Spinal cord (tissue), 10 donors: ENCODE measurements around the gene RAD51B. TPM values are rescaled to one million over a fixed set of nuclear protein-coding genes. Genes with fewer than 3 reads are reported as not detected.
A peak's percentile ranks its signal among the peaks of the same experiment; 100 is the strongest.

Experiments used
- DNase-seq, 6 donors: peaks; one replicate each; pipeline versions ENCODE4 v3.0.0 to v3.0.0-alpha.2; 2013 to 2015; ENCODE audit warnings: low spot score in 6 of 6, low read depth in 4 of 6
- H3K27ac ChIP-seq: one replicate; pipeline ENCODE4 v1.5.1; 2013; ENCODE audit warnings: low read depth, low read length, control low read depth
- H3K27me3 ChIP-seq: one replicate; pipeline ENCODE4 v1.6.1; 2013; ENCODE audit warnings: low read length; ENCODE audit not compliant: control insufficient read depth, insufficient read depth
- H3K36me3 ChIP-seq: one replicate; pipeline ENCODE4 v1.6.1; 2013; ENCODE audit warnings: low read length; ENCODE audit not compliant: control insufficient read depth, insufficient read depth
- H3K4me1 ChIP-seq: one replicate; pipeline ENCODE4 v1.6.1; 2013; ENCODE audit warnings: low read length; ENCODE audit not compliant: control insufficient read depth, insufficient read depth
- H3K4me3 ChIP-seq: one replicate; pipeline ENCODE4 v1.5.1; 2013; ENCODE audit warnings: low read depth, low read length, control low read depth
- H3K9me3 ChIP-seq: one replicate; pipeline ENCODE4 v1.6.1; 2013; ENCODE audit warnings: low read length; ENCODE audit not compliant: control insufficient read depth, insufficient read depth
- WGBS: methylation state at CpG from one replicate; pipeline ENCODE4 v1.1.5; 2013; ENCODE audit warnings: missing lambda C conversion rate; ENCODE audit not compliant: insufficient coverage; 5-methylcytosine and 5-hydroxymethylcytosine counted together
- polyA plus RNA-seq, 2 donors: library from polyadenylated mRNA; unstranded; fragments of 120-200 nt; gene quantifications; one replicate each; pipeline ENCODE4 v1.2.1, GENCODE V29; 2013; ENCODE audit not compliant: insufficient read length in 2 of 2
- total RNA-seq, 2 donors: library from RNA; depleted of rRNA in 1 of 2; stranded (reverse); fragments of 120-200 nt in 1 of 2; fragments of >200 nt in 1 of 2; gene quantifications; one replicate each; pipeline versions ENCODE4 v1.2.3 to v1.2.4, GENCODE V29; 2013 to 2014
- donor health status: healthy.

Gene RAD51B
- total and polyA plus RNA-seq, 4 donors, result 5.7 to 28.9 (median 14.4) TPM

DNA sequence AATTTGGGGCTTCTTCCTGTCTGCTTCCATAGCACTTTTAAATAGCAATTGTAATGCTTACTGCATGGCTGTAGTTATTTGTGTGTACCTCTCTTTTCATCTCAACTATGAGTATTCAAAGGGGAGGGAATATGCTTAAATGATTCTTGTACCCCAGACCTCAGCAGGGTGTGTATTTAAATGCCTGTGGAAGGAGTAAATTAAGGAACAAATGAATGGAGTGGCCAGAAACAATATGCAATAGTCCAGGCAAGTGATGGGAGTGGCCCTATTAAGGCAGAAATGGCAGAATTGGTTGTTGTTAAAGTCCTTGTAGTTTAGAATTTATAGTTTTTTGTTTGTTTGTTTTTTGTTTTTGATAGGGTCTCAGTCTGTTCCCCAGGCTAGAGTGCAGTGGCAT lies 1.5 kb downstream of the RAD51B start:
- Histone ChIP-seq H3K9me3 (no peaks in the 10 kb centered on the region), H3K27ac (no peak overlapping the region), H3K27me3 (no peaks in the 10 kb centered on the region), H3K4me3 (no peak overlapping the region), H3K4me1 (peaks cover 8% of the 10 kb centered on the region), H3K36me3 (no peaks in the 10 kb centered on the region)
- no peak for DNase-seq

- no peaks in the 10 kb centered on the region for H3K36me3 ChIP-seq
- 96% methylated on average over 5 of the region's 8 CpGs for WGBS
- H3K27ac ChIP-seq, result no peak overlapping the region
- no peak for DNase-seq
- H3K27me3 ChIP-seq, result no peaks in the 10 kb centered on the region
- H3K4me1 ChIP-seq, result no peaks in the 10 kb centered on the region
- no peak overlapping the region for H3K4me3 ChIP-seq
- H3K9me3 ChIP-seq, result no peaks in the 10 kb centered on the region
Measured at GRCh38 chr14:67831113-67831512, 11.5 kb downstream of the RAD51B start.

DNA sequence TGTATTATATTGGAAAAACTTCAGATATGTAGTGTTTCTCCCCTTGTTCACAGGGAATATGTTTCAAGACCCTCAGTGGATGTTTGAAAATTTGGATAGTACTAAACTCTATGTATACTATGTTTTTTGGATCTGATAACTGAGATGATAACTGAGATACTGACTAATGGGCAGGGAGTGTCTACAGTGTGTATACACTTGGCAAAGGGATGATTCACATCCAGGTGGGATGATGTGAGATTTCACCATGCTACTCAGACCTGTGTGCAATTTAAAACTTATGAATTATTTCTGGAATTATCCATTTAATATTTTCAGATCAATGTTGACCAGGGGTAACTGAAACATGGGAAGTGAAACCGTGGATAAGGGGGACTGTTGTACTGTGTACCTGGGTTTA lies 13.8 kb downstream of the RAD51B start:
- DNase-seq, result no peak
- H3K4me3 ChIP-seq, result no peak overlapping the region
- no peaks in the 10 kb centered on the region for H3K27me3 ChIP-seq
- H3K36me3 ChIP-seq, result no peaks in the 10 kb centered on the region
- H3K9me3 ChIP-seq, result no peaks in the 10 kb centered on the region
- no peak overlapping the region for H3K27ac ChIP-seq
- H3K4me1 ChIP-seq, result no peaks in the 10 kb centered on the region
- no CpG with 5 or more reads among the region's 1 CpG for WGBS

DNA sequence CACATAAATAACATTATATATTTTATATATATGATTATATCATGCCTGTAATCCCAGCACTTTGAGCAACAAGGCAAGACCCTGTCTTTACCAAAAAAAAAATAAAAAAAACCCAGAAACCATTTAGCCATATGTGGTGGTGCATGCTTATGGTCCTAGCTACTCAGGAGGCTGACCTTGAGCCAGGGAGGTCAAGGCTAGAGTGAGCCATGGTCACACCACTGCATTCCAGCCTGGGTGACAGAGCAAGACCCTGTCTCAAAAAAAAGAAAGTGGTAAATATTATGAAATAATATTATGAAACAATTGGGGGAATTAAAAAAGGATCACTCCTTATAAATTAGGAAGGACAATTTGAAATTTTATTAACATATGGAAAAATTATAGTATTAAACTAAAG lies 16.0 kb downstream of the RAD51B start:
- no peak for DNase-seq
- no peaks in the 10 kb centered on the region for H3K4me1 ChIP-seq
- no peaks in the 10 kb centered on the region for H3K27me3 ChIP-seq
- H3K4me3 ChIP-seq, result no peak overlapping the region
- no peaks in the 10 kb centered on the region for H3K9me3 ChIP-seq
- H3K36me3 ChIP-seq, result no peaks in the 10 kb centered on the region
- no peak overlapping the region for H3K27ac ChIP-seq

DNA sequence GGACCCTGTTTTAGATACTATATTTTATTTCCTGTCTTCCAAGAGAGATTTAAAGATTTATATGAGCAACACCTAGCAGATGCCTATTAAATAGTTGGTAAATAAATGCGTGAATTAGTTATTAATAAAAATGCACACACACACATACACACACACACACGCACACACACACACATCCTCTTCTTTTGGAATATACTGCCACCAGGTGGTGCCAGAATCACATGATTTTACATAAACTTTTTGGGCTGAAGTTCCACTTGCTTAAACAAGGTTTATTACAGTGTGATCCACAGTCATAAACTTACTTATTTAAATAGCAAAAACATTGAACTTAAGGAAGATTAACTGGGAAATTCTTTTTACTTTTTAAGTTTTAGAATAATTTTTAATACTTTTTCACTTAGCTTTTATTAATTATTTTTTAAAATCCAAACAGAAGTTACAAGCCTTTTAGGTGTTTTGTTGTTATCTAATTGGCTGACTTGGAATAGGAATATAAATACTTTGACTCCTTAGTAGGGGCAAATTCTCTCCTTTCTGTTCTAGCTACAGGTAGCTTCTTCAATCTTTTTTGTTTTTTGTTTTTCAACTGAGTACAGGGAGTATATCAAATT lies 17.5 kb downstream of the RAD51B start:
- Histone ChIP-seq H3K4me3 (no peak overlapping the region), H3K4me1 (no peaks in the 10 kb centered on the region), H3K27me3 (no peaks in the 10 kb centered on the region), H3K36me3 (no peaks in the 10 kb centered on the region), H3K9me3 (no peaks in the 10 kb centered on the region), H3K27ac (no peak overlapping the region)
- peak in 3 of 6 donors; percentile 36 to 87 (median 80) for DNase-seq
- 71% methylated on average over 1 of the region's 2 CpGs for WGBS

- DNase-seq, result no peak
- WGBS, result 97% methylated on average over 17 of the region's 17 CpGs
- no peaks in the 10 kb centered on the region for H3K27me3 ChIP-seq
- no peak overlapping the region for H3K4me3 ChIP-seq
- H3K9me3 ChIP-seq, result peaks cover 1% of the 10 kb centered on the region
- no peaks in the 10 kb centered on the region for H3K4me1 ChIP-seq
- H3K27ac ChIP-seq, result no peak overlapping the region
- no peaks in the 10 kb centered on the region for H3K36me3 ChIP-seq
Measured at GRCh38 chr14:67846029-67846610, 26.5 kb downstream of the RAD51B start.

GRCh38 chr14:67850066-67850830 lies 30.7 kb downstream of the RAD51B start:
- H3K9me3 ChIP-seq, result peaks cover 1% of the 10 kb centered on the region
- no peak overlapping the region for H3K27ac ChIP-seq
- no peak for DNase-seq
- H3K27me3 ChIP-seq, result no peaks in the 10 kb centered on the region
- H3K36me3 ChIP-seq, result no peaks in the 10 kb centered on the region
- WGBS, result 95% methylated on average over 5 of the region's 9 CpGs
- no peaks in the 10 kb centered on the region for H3K4me1 ChIP-seq
- no peak overlapping the region for H3K4me3 ChIP-seq

GRCh38 chr14:67851785-67852410 lies 32.3 kb downstream of the RAD51B start:
- DNase-seq, result no peak
- no peaks in the 10 kb centered on the region for H3K4me1 ChIP-seq
- no peak overlapping the region for H3K27ac ChIP-seq
- H3K36me3 ChIP-seq, result no peaks in the 10 kb centered on the region
- WGBS, result 89% methylated on average over 9 of the region's 9 CpGs
- no peak overlapping the region for H3K4me3 ChIP-seq
- H3K9me3 ChIP-seq, result peaks cover 1% of the 10 kb centered on the region
- H3K27me3 ChIP-seq, result no peaks in the 10 kb centered on the region

GRCh38 chr14:67852926-67853604 lies 33.5 kb downstream of the RAD51B start:
- H3K27ac ChIP-seq, result no peak overlapping the region
- H3K36me3 ChIP-seq, result no peaks in the 10 kb centered on the region
- no peaks in the 10 kb centered on the region for H3K4me1 ChIP-seq
- peak in 1 of 6 donors; percentile 4 for DNase-seq
- peaks cover 1% of the 10 kb centered on the region for H3K9me3 ChIP-seq
- no peaks in the 10 kb centered on the region for H3K27me3 ChIP-seq
- no peak overlapping the region for H3K4me3 ChIP-seq
